Measurements from ENCODE around the gene SH2D5.
"Not testable (repeated sequence)": the region's sequence is repeated elsewhere in the genome, so short reads cannot be mapped to it uniquely, and the experiment has no call there.

Gene SH2D5

DNA sequence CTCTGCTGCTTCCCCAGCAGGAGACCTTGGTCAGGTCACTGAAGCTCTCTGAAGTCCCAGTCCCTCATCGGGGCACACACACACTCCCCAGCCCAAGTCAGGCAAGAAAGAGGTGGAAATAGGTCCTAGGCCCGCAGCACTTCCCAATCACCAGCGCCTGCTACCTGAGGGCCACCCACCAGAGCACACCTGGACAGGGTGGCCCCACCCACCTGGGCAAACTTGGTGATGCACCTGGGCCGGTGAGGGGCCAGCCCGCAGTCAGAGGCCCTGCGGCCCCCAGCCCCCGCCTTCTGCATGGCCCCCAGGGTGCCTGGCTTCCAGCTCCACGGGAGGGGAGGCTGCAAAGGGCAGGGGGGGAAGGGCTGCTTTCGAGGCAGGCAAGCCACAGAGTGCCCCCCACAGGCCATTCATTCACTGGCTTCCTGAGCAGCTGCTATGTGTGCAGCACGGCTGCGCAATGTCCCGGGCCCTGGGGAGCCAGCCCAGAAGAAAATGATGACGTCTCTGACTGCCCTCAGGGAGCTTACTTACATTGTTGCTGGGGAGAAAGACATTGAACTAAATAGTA is 4.7 kb downstream of the SH2D5 start:
- DNase-seq, result no peak

DNA sequence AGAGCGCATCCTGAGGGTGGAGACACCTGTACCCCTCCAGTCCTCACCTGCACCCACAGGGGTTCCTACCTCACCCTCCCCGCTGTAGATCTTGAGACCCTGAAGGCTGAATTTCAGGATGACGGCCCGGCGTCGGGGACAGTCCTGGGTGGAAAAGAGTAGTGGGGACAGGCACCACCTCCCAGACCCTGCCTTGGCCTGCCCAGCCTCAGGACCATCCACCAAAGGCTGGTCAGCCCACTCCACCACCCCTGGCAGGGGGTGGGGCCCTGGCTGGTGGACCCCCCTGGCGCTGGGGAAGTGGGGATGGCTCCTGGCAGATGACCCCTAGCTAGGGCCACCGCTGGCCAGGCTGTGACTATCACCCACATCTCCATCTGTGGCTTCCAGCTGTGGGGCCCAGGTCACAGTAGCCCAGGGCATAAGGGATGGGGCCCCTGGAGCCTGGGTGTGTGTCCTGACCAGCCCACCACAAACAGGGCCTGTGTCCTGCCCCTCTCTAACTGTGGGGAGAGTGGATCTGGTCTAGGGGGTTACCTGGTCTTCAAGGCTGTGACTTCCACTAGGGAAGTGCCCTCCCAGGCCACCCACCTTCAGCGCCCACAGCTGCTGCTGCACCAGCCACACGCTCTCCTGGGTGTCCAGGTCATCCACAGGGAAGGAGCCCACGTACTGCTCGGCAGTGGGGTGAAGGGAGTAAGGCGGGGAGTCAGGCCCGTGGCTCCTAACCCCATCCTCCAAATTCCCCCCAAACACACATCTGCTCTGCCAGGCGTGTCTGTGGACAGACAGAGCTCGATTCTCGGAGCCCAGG is 5.4 kb downstream of the SH2D5 start:
- no peak for DNase-seq

DNA sequence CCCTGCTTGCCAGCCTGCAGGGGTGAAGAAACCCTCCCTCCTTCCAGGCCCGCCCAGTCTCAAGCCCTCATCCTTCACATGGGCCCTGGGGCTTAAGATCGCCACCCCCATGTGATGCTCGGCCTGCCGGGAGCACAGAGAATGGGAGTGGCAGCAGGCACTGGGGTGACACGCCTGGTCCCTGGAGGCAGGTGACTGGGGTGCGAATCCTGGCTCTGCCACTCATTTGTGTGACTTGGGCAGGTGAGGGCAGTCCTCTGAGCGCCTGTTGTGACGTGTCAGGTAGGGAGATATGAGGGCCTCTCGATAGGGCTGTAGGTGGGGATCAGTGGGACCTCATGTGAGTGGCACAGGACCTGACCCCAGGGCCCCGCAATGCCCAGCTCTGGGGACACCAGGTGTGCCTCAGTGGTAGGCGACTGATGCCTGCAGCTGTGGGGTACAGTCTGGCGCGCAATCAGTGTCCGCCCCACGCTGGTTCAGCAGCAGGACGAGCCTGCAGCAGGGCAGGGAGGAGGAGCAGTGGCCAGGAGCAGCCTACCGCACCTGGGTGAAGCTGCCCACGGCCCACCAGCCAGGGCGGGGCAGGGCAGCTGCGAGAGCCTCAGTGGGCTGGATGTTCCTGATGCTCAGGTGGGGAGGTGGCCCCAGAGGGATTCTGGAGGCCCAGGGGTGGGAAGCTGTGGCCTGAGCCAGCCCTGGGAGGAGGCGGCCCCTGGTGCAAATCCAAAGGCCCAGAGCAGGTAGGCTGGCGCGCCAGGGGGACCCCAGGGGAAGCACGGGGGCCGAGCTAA is 6.2 kb downstream of the SH2D5 start:
- no peak for DNase-seq

DNA sequence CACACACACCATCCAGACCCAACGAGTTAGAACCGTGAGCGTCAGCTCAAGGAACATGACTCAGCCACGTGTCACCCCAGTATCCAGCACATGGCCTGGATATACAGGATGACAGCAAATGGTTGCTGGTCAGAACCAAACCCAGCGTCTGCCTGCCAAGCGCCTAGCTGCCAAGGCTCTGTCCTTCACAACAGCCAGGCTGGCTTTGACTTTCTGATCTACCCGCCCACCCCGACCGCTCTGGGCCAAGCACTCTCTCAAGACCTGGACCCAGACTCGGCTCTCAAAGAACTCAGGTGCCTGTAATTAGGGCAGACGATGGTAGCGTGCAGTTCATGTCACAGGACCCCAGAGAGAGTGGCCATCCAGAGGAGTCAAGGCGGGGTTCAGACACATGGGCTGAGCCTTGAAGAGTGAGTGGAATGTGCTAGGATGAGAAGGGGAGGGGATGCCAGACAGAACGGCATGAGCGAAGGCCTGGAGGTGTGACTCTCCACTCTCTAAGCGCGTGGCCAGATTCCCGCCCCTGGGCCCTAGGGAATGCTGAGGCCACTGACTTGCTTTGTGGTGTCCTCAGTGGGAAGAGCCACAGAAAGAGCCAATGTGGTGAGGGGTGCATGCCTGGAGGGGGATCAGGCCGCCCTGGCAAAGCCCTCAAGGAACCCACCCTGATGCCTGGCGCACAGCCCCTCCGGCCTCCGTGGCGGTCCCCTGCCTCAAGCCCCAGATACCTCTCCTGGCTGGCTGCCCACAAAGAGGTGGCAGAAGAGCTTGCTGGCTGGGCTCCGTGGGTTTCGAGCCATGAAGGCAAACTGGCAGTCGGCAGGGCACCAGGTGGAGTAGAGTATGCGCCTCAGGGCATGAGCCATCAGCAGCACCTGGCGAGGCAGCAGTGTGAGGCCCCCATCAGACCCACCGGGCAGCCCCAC is 7.0 kb downstream of the SH2D5 start:
- peak in 1 of 2 experiments; percentile 30 for DNase-seq

DNA sequence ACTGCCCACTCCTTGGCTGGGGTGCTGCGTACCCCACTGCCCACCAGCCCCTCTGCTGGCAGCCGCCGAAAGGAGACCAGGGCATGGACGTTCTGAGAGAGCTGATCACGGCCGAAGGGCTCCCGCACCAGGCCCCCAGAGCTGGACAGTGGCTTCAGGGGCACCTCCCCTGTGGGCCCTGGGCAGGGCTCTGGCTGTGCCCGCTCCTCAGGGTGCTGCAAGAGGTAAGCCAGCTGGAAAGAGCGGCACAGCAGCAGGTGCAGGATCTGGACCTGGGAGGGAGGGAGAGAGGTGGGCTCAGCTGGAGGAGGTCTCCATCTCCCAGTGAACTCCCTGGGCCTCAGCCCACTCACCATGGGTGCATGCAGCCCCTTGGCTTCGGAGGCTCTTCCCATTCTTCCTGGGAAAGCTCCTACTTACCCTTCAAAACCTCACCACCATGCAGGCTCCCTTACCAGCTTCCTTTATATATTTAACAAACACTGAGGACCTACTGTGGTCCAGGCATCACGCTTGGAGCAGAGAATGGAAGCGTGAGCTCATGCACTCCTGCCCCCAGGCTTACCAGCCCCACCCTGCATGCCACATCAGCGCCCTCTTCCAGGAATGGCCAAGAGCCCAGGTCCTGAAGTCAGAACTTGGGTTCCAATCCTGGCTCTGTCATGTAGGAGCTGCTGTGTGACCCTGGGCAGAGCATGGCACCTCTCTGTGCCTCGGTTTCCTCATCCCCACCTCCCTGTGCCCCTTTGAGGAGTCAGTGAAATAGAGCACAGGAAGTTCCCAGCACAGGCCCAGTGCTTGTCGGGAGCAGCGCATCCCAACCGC is 7.9 kb downstream of the SH2D5 start:
- no peak for DNase-seq

DNA sequence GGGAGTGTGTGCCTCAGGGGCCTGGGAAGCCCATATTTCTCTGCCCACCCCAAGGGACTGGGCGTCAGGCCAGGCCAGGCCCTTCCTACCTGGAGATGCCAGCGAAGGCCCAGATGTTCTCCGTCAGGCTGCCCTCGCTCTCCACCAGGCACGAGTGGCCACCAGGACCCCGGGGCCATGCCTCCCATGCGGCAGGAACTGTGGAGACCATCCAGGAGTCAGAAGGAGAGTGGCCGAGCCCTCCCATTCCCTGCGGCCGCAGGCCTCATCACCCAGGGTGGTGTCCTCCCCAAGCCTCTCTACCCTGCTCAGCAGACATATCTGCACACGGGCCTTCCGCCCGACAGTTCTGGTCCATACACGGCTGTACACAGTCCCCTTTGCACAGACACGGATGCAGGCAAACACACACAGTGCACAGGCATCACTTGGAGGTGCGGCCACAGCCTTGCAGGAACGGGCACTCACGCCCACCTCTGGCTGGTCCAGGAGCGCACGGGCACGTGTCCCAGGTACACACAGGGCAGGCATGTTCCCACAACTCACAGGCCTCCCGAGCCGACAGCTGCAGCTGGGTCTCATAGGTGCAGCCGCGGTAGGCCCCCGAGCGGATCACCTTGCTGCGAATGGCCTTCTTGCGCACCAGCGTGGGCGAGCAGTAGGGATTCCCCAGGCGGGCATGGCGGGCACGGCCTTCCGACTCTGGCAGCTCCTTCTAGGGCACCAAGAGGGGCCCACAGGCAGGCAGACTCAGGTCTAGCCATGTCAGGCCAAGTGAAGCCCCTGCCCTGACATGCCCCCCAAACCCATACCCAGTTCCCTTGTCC is 8.8 kb downstream of the SH2D5 start:
- DNase-seq, result no peak

DNA sequence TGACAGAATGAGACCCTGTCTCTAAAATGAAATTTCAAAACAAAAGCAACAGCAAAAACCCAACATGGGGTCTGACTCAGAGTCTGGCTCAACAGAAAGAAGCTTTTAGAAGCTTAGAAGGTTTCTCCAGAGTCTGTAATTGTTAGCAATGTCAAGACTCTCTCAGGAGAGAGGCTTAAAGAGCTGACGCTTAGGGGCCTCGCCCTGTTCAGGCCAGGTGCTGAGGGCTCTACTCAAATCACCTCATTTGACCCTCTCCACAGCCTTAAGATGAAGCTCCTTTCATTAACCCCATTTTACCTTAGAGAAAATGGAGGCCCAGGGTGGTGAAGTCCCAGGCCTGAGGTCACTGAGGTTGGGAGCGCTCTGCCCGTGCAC is 9.4 kb downstream of the SH2D5 start:
- DNase-seq, result no peak

DNA sequence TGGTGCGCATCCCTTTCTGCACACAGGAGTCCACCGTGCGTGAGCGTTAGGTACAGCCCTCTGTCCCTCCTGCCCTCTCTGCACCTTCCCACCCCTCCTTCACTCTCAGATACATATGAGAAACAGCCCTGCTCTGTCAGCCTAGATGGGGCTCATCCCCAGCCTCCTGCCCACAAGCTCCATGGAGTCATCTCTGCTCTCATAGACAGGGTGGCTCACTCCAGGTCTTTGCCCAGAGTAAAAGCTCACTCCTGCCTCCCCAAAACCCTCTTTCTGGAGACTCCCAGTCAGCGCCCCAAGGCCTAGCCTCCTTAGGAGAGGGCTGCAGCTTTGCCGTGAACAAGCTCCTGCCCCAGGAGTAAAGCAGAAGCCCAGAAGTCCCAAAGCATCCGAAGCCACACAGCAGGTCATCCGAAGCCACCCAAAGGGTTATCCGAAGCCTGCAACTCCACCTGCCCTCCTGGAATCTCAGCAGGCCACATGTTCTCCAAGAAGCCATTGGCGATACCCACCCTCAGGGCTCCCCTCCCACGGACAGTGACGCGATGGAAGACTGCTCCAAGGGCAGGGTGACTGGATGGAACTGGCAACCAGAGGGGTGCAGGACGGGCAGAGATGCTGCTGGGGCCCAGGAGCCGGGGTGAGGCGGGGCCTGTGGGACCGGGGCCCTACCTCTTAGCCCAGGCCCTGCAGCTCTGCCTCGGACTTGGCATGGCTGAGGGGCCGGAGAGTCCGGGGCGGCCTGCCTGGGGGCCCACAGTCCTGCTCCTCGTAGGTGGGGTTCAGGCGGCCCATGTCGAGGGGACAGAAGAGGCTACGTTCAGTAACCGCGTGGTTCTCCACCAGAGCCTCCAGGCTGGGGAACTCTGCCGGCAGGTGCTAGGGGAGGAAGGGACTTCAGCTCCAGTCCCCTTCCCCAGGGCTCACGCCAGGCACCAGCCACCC is 11.1 kb downstream of the SH2D5 start:
- DNase-seq, result no peak

DNA sequence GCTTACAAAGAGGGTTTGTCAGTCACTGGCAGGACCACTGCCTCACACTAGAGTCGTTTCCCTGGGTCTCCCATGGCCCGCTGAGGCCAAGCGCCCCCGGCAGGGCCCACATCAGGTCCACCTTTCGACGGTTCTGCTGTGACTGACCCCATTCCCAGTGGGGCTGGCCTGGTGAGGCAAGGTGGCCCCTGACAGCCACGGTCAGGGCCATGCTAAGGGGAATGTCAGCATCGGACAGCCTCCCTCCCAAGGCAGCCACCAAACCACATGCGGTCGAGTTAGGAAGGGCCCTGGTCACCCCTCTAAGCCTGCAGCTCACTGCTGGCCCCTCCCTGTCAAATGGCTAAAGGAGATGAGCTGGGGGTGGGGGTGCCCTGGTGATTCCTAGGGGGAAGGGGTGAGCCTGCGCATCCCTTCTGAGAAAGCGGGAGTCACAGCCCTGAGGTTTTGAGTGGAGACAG is 11.8 kb downstream of the SH2D5 start:
- DNase-seq, result no peak

DNA sequence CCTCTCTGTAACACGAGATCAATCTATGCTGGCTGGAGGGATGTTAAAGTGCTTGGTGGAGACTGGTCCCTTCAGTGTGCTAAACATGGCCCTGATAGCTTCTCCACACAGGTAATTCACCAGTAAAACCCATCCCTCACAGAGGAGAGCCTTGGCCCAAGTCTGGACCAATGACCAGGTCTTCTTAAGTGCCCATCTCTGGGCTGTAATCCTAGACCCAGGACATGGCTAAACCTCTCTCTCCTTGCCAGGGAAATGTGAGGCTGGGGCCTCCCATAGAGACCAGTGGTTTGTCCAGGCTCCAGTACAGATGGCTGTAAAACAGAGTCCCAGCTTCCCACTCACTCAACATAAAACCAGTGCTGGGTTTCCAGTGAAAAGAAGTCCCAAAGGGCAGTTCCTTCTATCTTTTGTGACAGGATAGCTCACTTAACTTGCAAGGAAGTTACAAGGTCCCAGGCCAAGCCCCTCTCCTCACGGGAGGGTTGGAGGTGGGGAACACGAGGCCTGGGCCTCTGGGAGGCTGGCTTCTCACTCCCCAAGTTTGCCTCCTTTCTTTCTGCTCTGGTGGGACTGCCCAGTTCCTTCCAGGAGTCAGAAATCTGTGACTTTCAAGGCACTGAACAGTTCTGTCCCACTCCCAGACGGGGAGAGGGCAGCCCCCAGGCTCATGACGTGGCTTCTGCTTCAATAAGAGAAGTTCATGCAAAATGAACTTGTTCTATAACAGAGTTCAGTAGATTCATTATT is 12.5 kb downstream of the SH2D5 start:
- DNase-seq, result no peak

DNA sequence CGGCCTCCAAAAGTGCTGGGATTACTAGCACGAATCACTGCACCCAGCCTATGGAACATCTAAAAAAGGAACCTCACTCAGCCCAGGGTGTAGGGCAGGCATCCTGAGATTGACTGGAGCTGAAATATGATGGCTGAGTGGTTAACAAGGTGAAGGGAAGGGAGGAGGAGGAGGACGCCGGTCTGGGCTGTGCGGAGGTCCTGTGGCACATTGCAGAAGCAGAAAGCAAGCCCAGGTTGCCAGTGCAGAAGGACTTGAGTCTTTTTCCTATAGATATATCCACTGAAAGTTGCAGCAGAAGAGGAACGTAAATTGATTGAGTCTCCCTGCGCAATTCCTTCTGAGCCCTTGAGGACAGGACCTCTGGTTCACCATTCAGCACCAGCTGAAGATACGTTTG is 13.2 kb downstream of the SH2D5 start:
- no peak for DNase-seq

DNA sequence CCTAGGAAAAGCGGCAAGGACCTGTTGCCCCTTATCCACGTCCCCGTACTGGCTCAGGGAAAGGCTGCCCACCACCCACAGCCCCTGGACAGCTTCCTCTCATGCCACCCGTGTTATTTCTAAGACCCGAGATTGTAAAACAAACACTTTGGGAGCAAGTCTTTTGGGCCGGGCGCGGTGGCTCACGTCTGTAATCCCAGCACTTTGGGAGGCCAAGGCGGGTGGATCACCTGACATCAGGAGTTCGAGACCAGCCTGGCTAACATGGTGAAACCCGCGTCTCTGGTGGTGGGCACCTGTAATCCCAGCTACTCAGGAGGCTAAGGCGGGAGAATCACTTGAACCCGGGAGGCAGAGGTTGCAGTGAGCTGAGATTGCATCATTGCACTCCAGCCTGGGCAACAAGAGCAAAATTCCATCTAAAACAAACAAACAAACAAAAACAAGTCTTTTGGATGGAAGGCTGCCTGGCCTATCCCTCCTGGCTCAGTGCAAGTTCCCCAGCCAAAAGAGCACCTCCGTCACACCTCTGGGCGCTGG is 14.1 kb downstream of the SH2D5 start:
- not testable (repeated sequence) for DNase-seq

DNA sequence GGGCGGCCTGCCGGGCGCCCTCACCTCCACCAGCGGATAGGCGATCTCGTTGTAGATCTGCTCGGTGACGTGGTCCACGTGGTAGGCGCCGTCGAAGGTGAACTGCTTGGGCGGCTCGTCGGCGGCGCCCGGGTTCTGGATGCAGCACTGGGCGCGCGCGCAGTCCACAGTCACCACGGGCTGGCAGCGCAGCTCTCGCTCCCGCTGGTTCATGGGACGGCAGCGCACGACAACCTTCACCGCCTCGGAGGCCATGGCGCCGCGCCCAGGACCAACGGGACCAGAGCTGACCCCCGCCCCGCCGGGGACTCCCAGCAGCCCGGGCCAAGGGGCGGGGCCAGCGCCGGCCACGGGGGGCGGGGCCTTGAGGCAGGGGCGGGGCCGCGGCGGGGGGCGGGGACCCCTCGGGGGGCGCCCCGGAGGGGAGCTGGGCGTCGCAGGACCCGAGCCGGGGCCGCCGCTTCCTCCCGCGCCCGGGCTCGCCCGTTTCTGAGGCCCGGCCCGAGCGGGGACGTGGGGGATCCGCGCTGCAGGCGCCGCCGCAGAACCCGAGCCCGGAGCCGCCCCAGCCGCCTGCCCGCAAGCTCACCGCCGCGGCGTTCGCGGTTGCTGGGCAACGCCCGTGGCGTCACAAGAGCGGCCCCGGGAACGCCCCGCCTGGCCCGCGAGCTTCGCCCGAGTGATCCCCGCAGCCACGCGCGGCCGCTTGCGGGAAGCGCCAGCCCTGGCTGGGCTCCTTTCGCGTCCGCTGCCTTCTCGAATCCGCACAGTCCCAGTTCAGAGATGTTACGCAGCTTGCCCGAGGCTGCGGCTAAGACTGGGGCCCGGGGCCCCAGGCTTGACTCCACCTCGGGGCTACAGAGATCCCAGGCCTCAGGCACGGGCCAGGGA is 14.8 kb downstream of the SH2D5 start, which contains the start of gene KIF17:
Gene KIF17 (minus strand): TSS at position 556 of the 891 bp plus-strand sequence. CDS start 301 bp downstream, at position 255.
- DNase-seq, result peak; percentile 9 to 63

DNA sequence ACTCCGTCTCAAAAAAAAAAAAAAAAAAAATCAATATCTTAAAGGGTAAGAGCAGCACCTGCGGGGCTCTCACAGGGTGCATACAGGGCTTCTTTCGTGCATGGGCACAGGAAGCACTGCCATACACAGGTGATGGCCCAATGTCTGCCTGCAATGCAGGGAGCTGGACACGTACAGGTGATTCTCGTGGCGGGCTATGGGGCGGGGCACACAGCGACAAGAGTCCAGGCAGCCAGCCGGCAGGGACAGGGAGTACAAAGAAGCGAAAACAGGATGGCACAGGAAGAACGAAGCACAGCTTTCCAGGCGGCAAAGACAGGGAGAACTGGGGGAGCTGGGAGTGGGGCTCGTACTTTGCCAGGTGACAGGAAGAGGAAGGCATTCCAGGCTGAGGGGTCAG is 16.3 kb downstream of the SH2D5 start:
- DNase-seq, result no peak

DNA sequence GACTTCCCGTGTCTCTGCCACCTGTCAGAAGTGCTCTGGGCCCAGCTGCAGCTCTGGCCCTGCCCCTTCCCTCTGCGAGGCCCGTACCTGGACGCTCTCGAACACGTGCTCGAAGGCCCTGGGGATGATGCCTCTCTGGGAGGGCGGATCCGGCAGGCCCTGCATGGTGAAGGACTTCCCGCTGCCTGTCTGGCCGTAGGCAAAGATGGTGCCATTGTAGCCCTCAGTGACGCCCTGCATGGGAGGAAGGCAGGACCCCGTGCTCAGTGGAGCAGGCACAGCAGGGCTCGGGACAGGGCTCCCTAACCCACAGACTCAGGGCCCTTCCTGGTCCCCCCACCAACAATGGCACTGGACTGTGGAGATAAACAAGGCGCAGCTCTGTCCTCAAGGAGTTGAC is 17.1 kb downstream of the SH2D5 start:
- DNase-seq, result no peak

DNA sequence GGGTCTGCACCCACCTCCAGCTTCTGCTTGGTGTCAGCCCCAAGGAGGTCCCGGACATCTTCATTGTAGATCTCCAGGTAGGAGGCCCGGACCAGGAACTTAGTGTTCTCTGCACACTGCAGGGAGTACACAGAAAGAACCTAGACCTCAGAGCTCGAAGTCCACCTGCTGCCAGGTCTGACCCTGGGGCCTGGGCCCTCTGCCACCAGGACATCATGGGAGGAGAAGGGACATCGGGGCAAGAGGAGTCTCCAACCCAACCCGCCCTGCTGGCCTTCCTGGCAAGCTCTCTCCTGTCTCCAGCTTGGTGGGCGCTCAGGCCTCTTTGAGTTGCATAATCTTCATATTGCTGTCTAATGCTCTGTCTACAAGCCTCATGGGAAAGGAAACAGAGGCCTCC is 19.1 kb downstream of the SH2D5 start:
- DNase-seq, result no peak

DNA sequence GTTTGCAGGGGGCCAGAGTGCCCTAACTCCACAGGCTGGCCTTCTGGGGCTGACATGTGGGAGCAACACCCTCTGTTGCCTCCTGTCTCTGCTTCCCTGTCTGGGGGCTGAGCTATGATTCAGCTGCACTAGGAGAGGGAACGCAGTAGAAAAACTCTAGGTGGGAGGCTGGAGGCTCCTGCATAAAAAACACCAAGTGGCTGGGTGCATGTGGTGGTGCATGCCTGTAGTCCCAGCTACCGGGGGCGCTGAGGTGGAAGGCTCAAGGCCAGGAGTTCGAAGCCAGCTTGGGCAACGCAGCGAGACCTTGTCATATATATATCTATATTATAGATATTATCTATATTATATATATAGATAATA is 20.3 kb downstream of the SH2D5 start:
- no peak for DNase-seq
